SH-SY5Y (cell line): ENCODE data around the gene SUSD2.

Source experiments
- GATA2 ChIP-seq: IDR thresholded peaks from 2 replicates; pipeline ENCODE4 v1.6.1; 2011; ENCODE audit warnings: mild to moderate bottlenecking, low read depth, low read length
- GATA3 ChIP-seq: IDR thresholded peaks from 2 replicates; pipeline ENCODE4 v1.6.1; 2011; ENCODE audit warnings: low read depth, mild to moderate bottlenecking, low read length, moderate library complexity

DNA sequence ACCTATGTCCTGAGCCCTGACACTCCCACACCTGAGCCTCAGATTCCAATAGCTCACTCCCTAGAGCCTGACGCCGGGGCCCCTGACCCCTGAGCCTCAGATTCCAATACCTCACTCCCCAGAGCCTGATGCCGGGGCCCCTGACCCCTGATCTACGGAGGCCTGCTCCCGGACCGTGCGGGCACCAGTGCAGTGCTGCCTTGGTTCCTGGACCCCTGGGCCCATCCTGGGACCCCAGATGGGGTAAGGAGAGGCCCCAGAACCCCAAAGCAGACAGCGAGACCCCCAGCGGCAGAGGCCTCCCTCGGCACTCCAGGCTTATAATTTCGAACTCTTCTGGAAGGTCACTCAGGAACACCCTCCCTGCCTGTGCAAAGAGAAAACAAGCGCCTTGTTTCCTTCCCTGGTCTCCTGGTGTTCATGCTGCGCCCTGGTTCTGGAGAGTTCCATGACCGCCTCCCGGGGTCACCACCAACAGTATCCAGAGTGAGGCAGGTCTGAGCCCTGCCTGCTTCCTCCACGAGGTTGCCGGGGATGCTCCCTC lies 7.5 kb downstream of the SUSD2 start:
- TF ChIP-seq GATA3 (no peak), GATA2 (no peak)
